NAMALWA (cell line): ENCODE measurements around the gene MAML2.

Experiments
- DNase-seq: peaks from one replicate; pipeline ENCODE4 v3.0.0-alpha.2; 2015; ENCODE audit warnings: low spot score

Gene MAML2

DNA sequence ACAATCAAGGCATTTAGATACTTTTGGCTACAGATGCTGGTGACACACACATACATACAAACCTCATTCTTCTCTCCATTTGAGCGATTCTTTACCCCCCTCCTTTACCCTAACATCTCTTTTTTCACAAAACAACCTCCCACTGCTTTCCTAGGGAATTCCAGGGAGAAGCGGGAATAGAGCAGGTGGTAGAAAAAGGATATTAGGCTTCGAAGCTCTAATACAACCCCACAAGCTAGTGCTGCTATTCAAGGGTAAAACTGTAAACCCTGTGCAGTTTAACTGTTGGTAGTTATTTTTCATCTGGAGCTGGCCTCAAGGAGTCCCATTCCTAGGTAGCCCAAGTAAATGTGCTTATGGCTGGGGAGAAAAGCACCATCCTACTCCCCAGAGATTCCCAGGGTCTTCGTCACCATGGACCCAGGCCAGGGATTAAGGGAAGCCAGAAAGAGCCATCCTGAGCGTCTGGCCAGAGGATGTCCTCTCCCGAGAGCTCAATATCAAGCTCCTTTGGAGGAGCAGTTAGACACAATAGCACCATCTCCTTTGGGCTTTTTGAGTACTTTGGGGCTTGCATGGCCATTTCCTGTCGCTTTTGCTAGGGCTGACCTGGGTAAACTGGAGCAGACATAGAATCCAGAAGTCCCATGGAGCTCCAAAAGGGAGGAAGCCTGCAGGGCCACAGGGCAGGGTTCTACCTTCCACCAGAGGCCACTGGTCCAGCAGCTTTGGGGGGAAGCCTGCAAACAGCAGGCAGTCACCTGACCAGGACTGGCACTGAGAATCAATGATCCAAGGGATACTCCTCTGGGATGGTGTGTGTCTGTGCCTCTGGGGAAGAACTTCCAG, 3.1 kb downstream of the MAML2 start:
- no peak for DNase-seq

DNA sequence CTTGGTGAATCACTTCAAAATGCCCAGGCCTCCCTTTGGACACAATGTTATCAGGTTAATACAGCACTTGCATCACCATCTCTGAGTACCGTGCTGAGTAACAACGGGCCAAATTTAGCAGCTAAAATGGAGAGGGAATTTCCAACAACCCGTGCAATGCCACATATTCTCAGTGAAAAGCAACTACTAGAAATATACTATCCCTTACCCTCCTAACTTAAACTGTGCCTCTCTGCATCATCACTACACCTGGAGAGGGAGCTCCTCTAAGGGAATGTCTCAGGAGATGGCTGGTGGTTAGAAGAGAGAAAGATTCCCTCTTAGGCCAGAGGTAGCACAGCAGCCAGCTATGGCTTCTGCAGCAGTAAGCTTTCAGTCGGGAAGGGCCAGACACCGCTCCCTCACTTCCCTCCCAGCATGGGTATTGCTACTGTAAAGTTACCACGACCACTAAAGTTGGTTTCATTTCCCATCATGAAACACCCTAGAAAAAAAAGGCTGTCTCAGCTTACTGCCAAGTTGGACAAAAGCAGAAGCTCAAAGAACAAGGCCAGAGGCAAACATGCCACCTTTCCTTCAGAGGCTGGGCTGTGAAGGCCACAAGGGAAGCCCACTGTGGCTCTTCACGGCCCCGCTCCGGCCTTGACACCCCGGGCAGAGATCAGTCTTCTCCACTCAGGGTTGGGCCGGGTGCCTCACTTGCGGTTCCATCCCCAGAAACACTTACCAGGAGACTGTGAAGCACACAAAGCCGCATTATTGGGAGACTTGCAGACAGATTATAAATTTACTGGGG, 3.9 kb downstream of the MAML2 start:
- peak; percentile 66 for DNase-seq

- peak; percentile 24 for DNase-seq
Measured at GRCh38 chr11:96337541-96338431, 5.2 kb downstream of the MAML2 start.

DNA sequence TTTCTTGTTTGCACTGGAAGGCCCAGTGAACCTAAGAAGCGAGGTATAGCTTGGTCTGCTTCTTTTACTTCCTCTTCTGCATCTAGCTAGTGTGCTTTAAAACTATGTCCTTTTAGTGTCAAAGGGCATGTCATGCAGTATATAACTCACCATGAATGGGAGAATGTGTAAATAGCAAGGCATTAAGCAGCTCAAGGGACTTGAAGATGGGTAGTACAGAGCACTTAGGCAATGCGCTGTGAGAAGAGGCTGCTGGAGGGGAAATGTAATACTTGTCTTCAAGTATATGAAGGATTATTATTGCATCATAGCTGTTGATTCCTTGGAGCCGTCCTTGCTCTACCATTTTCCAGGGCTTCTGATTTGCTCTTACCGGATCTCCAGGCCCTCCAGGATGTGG, 7.6 kb downstream of the MAML2 start:
- DNase-seq = no peak

- DNase-seq = no peak
Measured at GRCh38 chr11:96334219-96334618, 8.8 kb downstream of the MAML2 start.

- DNase-seq = no peak
Measured at GRCh38 chr11:96333191-96333719, 9.7 kb downstream of the MAML2 start.

DNA sequence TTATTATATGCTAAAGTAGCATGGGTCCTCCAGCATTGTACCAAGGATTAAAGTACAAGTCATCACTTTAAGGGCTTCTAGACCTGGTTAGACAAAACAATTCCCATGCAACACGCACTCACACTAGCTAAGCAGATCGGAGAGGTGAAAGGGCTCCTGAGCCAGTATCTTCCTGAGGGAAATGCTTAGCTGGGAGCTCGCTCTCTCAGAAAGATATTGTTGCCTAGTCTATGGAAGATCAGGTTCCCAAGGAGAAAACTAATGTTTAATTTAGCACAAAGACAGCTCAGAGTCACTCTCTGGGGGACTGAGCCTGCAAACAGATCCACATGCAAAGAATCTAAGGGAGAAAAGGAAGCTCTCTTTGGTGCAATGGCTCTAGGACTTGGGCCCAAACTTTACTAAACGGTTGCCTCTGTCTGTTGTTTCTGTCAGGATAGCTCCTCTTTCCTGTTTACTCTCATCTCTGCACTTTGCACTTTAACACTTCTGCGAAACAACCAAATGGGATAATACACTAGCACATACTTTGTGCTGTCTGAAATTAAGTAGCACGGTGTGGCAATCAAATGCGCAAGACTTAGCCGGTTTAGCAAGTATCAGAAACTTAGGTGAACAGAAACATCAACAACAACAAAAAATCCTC, 10.7 kb downstream of the MAML2 start:
- no peak for DNase-seq

GRCh38 chr11:96331699-96332116, 11.3 kb downstream of the MAML2 start:
- no peak for DNase-seq

- DNase-seq = no peak
Measured at GRCh38 chr11:96330511-96330859, 12.5 kb downstream of the MAML2 start.

DNA sequence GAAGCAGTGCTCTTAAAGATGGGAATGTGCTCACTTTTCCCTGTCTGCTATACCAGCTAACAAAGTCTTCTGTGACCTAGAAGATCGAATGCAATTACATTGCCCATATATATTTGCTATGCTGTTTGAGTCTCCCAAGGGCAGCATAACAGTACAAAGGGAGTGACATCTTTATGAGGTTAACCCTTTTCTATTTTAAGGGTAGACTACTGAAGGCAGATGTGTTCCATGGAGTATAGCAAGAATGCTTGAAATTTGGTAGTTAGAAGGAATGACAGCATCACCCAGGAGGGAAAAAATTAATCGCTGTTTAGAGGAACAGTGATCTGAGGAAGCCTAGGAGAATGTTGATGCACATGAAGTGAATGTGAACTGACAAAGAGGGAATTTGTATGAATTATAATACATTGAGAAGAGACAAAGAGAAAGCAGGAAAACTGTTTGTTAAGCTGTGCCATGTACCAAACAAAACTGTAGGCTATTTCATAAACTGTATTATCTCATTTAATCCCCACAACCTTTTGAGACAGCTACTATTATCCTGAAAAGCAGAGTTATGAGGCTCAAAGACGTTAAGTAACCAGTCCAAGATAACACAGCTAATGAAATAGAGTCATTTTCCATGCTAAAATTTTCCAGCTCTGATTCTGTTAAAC, 13.0 kb downstream of the MAML2 start:
- no peak for DNase-seq

DNA sequence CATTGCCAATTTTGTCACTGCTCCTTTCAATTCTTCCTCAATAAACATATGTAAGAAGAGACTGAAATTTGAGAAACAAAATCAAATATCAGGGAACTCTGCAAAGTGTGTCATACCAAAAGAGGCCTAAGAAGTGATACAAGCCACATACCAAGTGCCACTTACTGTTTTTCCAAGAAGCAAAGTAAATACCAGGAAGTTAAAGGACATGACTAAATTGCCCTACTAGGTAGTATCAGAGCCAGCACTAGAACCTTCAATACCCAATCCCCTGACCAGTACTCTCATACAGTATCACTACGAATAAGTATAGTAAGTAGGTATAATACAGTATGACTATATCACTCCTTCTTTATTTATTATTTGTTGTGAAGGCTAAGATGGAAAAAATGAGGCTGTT, 13.6 kb downstream of the MAML2 start:
- DNase-seq = no peak

- no peak for DNase-seq
Measured at GRCh38 chr11:96328395-96329010, 14.5 kb downstream of the MAML2 start.

GRCh38 chr11:96326959-96327358, 16.0 kb downstream of the MAML2 start:
- DNase-seq = no peak

DNA sequence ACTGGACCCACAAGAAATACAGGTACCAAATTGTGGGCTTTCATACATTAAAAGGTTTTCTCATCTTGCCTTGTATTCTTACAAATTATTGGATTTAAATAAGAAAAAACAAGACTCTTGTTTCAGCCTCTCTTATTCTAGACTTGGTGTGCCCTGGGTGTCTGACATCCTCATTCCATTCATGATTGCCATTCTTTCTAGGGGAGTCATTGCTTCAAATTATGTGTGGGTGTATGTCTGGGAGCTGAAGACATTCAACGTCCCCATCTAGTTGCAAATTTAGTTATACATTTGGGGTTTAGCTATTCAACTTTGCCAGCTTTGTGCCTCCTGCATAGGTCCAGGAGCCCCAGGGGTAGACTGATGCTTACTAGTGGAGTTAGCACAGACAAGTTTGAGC, 18.1 kb downstream of the MAML2 start:
- DNase-seq = no peak

- DNase-seq = no peak
Measured at GRCh38 chr11:96323642-96323985, 19.4 kb downstream of the MAML2 start.

GRCh38 chr11:96322775-96323641, 20.0 kb downstream of the MAML2 start:
- DNase-seq = no peak

- no peak for DNase-seq
Measured at GRCh38 chr11:96321091-96321490, 21.9 kb downstream of the MAML2 start.

GRCh38 chr11:96319898-96320656, 22.9 kb downstream of the MAML2 start:
- no peak for DNase-seq

DNA sequence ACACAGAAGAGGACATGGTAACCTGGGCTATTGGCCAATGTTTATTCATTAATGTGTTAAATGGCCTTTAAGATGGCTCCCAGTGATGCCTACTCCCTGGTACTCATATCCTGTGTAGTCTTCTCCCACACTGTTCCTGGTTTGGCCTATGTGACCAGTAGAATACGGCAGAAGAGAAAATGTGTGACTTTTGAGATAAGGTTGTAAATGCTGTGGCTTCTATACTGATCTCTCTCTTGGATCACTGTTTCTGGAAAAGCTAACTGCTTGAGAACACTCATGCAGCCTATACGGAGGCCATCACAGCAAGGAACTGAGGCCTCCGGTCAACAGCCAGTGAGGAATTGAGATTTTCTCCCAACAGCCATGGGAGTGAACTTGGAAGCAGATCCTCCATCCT, 24.1 kb downstream of the MAML2 start:
- DNase-seq = no peak
